SH-SY5Y (cell line): ENCODE measurements around the gene KRT28.

Experiments
- GATA2 ChIP-seq: IDR thresholded peaks from 2 replicates; pipeline ENCODE4 v1.6.1; 2011; ENCODE audit warnings: mild to moderate bottlenecking, low read depth, low read length
- GATA3 ChIP-seq: IDR thresholded peaks from 2 replicates; pipeline ENCODE4 v1.6.1; 2011; ENCODE audit warnings: low read depth, mild to moderate bottlenecking, low read length, moderate library complexity

Gene KRT28, protein sequence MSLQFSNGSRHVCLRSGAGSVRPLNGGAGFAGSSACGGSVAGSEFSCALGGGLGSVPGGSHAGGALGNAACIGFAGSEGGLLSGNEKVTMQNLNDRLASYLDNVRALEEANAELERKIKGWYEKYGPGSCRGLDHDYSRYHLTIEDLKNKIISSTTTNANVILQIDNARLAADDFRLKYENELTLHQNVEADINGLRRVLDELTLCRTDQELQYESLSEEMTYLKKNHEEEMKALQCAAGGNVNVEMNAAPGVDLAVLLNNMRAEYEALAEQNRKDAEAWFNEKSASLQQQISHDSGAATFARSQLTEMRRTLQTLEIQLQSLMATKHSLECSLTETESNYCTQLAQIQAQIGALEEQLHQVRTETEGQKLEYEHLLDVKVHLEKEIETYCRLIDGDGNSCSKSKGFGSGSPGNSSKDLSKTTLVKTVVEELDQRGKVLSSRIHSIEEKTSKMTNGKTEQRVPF

DNA sequence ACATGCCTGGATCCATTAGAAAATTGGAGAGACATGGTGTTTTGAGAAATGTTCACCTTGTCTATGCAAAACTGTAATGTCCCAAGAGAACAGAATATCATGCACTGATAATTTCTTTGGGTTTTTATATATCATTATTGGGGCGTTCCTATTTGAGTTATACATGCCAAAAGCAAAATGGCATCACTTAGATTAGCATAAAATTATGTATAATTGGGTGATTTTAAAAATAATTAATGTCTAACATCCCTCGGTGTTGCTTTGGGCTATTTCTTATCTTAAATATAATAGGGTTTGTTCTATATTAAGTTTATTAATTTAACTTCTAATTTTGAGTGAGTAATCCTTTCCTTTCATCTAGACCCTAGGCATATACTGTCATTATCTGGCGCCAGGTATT is at the start of gene KRT28:
Gene KRT28 (minus strand): TSS at position 101 of the 400 bp plus-strand sequence. CDS start 66 bp downstream, at position 35.
- TF ChIP-seq GATA2: no peak
- TF ChIP-seq GATA3: no peak

DNA sequence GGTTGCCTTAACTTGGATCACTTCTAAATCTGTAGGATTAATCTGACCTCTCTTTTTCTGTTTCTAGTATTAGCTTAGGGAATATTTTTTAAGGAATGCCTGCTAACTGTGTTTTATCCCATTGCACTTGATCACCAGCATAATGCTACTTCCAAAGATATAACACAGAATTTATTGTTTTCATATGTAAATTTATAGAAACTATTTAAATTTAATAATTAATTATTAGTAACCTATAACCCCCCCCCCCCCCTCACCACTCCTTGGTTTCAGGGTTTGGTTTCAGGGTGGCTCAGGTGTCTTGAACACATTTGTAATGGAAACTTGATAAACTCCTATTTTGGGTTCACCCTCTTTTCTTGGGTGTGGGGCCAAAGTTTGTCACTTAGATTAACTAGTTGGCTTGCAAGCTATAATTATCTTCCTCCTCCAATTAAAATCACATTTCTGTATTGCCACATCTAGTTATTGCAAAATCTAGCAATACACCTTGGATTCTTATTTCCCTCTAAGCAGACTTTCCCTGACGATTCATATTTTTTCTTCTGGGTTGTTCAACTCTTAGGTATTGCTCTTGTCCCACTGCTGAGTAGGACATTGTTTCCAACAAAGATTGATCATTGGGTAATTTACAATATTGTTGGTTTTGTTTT is 49.0 kb upstream of the KRT28 start:
- TF ChIP-seq GATA3 (no peak), GATA2 (no peak)

DNA sequence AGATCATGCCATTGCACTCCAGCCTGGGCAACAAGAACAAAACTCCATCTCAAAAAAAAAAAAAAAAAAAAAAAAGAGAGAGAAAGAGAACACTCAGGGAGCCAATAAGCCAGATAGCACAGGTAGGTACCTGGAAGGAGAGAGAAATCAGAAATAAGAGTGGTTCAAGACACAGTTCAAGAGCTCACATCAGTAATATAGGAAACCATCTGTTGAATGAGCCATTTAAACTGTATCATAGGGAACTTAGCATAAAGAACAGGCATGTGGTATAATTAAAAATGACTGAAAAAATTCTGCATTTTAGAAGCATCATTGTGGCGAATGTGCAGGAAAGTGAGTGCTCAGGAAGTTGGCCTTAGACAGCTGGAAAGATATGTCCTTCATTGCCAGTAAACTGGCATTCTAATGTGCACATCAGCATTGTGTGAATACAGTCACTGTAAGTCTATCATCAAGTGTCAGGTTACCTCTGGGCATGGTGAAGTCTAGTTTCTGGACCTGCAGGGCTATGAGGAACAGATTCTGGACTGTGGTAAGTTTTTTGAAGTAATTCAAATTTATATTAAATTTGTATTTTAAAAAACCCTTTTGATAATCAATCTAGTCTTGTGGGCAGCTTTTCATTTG is 46.9 kb upstream of the KRT28 start:
- TF ChIP-seq GATA2 (no peak), GATA3 (no peak)

DNA sequence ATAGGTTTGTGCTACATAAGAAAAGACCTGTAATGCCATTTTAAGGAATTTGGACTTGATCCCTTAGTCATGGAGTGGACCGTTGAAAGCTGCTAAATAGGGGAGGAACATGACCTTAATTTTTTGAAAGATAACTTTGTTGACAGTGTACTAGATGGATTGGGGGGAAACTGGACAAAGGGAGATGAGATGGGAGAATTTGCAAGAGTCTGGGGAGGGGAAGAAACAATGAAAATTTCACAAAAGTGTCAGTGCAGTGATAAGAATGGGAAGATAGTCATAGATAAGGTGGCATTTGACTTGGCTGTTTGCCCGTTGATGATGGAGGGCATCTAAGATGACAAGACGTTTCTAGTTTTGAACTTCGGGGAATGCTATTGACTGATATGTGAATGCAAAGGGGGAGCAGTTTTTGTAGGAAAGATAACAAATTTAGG is 44.9 kb upstream of the KRT28 start:
- no peak for TF ChIP-seq GATA2
- no peak for TF ChIP-seq GATA3

DNA sequence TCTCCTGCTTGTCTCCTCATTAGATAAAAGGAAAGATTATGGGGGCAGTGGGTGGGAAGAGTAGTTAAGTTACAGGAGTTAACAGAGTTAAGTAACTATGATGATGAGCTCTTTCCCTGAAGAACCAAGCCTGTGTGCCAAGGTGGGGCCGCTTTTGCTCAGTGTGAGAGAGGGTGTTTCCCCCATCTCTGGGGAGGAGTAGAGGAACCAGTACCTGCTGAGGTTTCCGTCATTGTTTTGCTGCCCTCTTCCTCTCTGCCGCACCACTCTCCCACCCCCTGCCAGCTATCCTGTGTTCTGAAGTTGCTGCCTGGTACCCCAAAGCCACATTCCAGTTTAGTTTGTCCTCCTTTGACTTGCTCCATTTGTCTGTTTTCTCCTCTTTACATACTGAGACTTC is 43.5 kb upstream of the KRT28 start:
- TF ChIP-seq GATA2 (no peak), GATA3 (no peak)

DNA sequence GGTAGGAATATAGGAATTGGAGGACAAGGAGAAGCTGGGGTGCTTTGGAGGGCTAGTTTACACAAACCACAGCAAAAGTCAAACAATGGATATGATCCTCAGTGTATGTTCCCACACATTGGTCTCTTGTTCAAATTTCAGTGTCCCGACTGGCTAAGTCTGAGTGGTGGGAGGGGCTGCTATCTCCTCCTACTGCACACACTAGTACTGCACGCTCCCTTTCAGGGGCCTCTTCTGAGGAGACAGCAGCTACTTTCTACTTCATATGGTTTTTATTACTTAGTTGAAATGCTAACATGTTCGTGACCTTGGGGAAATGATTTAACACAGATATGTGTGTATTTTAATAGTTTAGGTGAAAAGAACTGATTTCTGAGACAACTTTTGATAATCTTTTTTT is 41.5 kb upstream of the KRT28 start:
- TF ChIP-seq GATA3 (no peak), GATA2 (no peak)

DNA sequence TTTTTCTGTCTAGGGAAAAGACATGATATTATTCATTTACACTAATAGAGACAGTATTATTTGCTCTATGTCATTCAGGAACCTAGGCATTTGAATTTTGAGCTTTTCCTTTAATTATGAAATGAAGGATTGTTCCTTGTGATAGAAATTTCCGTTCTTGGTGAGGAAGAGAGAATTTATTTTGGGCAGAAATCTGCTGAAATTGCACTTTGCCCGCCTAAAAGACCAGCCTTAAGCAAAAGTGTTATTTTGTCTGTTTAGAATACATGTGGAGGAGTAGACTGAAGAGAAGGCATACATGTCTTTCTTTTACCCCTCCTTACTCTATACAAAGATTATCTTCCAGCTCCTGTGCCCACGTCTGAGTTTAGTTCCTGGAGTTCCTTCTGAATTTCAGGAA is 39.4 kb upstream of the KRT28 start:
- no peak for TF ChIP-seq GATA2
- TF ChIP-seq GATA3: no peak

DNA sequence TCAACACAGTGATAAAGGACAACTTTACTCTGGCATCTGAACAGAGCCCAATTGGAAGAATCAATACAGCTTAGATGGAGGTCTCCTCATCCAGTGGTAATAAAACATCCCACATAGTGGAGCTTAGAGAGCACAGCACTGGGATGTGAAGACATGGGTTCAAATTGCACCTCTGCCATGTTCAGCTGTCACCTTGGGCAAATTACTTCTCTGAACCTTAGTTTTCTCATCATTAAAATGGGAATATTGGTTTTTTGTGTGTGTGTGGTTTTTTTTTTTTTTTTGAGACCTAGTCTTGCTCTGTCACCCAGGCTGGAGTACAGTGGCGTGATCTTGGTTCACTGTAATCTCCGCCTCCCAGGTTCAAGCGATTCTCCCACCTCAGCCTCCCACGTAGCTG is 36.3 kb upstream of the KRT28 start:
- TF ChIP-seq GATA3 (no peak), GATA2 (no peak)

DNA sequence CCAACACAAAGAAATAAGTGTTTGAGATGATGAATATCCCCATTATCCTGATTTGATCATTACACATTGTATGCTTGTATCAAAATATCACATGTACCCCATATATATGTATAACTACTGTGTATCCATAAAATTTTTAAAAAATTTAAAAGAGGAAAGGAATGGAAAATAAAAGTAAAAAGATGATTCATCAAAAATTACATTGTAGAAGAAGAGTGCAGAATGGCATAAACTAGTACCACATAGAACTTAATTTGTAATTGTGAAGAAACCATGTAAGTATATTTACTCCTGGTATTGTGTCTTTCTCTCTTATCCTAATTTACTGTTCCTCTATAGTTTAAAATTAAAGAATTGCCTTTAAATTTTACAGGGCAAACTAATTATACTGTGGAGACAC is 34.1 kb upstream of the KRT28 start:
- no peak for TF ChIP-seq GATA2
- no peak for TF ChIP-seq GATA3

DNA sequence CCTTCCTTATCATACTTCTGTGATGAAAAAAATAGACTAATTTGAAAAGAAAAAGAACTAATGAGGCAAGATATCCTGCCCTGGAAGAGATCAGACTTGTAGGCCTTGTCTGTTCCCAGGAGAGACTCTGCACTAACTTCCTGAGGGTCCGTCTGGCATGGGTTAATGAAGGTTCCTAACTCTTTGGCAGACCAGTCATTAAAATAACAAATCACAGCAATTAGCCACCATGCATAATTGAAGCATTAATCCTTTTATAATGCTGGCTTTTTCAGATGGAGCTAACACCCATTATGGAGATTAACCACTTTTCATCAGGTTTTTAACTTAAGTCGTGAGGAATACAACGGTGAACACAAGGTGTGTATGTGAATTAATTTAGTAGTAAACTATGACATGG is 33.1 kb upstream of the KRT28 start:
- TF ChIP-seq GATA2 (no peak), GATA3 (no peak)

DNA sequence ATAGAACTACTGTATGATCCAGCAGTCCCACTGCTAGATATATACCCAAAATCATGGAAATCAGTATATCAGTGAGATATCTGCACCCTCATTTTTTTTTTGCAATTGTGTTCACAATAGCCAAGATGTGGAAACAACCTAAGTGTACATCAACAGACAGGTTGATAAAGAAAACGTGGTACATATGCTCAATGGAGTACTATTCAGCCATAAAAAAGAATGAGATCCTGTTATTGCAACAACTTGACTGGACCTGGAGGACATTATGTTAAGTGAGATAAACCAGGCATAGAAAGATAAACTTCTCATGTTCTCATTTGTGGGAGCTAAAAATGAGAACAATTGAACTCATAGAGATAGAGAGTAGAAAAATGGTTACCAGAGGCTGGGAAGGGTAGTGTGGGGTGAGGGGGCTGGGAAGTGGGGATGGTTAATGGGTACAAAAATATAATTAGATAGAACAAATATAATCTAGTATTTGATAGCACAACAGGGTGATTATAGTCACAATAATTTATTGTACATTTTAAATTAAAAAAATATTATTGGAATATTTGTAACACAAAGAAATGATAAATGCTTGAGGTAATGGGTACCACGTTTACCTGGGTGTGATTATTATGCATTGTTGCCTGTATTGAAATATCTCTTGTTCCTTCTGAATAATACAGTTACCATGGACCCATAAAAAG is 30.5 kb upstream of the KRT28 start:
- no peak for TF ChIP-seq GATA2
- TF ChIP-seq GATA3: no peak

DNA sequence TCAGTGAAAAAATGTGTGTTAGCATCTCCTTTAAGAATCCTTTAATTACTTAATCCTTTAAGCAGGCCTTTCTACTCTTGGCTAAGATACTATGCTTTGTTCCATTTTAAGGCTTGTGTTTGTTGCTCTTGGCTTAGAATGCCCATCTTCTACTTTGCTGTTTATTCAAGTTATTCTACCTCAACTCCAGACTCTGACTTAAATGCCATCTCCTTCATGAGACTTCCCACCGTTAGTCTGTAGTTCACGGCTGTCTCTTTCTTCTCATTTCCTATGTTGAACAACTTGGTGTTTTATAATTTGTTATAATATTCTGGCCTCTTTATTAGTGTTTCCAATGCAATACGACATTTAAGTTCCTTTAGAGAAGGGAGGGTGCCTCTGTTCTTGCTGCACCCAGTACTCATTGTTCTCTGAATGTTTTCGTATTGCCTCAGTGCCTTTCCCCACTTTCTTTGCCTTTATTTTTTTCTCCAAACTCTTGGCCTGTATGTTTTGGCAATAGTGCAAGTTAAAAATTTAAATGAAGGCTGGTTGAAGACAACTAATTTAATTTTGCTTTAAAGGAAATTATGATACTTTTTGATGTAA is 28.8 kb upstream of the KRT28 start:
- TF ChIP-seq GATA2 (no peak), GATA3 (no peak)

DNA sequence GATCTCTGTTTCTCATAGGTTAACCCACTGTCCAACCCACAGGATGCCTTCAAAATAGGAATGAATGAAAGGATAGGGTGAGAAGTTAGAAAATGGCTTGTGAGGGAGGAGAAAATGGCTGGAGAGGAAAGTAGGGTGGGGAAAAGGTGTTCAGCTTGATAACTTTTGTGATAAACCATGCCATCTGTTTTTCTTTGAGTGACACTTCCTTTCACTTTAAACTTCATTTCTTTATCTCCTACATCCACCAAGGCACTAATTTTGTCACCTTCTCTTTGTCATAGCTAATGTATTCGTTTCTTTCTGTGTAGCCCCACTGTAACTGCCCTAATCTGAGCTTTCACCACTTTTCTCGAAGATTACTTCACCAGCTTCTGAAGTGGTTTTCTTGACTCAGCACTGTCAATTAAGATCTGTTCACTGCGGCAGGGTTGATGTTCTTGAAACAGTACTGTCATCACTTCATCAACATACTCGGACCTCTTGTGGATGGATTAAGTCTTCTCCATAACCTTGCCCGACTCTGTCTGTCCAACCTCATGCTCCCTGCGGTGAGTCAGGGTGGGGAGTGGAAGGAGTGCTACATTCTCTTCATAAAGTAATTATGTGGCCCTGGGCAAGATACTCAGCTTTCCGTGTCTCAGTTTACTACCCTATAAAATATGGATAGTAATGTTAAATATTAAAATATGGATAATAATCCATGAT is 28.1 kb upstream of the KRT28 start:
- TF ChIP-seq GATA3: no peak
- no peak for TF ChIP-seq GATA2
